ENCODE measurements around the gene SLX4IP.

SLX4IP gene

DNA sequence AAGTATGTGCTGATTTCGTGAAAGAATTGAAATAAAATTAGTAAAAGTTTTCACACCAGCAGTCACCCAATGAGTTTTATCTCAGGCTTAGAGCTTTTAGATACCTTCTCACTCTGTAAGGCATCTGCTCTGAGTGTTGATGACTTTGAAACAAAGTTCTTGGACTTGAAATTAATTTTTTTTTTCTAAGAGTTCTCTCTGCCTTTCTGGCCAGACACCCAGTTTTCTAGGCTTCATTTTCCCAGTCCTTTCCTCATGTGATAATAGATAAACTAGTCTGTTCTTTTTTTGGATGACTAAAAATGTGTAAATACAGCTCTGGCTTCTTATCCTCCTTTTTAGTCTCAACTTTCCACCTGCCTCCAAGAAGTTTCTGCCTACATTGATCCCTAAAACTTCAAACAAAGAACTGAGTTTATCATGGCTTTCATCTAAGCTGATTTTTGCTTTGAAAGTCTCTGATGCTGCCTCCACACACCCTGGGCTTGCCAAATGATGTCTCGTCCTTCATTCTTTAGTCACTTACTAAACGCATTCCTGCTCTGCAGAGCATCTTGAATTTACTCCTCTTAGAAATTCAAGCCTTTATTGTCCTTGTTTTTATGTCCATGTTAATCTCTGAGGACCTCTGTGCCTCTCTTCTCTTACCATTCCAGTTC is 32.7 kb downstream of the SLX4IP start:
- DNase-seq, result no peak

DNA sequence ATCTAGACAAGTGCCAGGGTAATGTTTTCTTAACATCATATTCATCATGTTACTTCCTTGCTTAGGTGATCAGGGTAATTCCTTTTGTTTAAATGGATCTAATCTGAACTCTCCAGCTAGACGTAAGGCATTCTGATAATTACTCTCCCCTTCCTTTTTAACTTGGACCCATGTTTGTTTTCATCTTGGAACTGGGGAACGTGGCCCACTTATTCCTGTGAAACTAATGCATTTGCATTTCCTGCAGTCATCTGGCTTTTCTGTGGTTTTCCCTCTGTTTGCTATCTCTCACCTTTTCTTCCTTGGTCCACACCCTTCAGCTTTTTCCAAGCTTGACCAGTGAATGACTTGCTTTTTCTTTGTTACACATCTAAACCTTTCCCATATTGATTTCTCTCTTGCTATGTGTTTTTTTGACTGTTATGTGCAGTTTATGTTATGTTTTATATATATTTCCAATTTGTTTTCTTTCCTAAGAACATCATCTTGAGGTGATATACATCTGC is 33.3 kb downstream of the SLX4IP start:
- DNase-seq, result no peak

DNA sequence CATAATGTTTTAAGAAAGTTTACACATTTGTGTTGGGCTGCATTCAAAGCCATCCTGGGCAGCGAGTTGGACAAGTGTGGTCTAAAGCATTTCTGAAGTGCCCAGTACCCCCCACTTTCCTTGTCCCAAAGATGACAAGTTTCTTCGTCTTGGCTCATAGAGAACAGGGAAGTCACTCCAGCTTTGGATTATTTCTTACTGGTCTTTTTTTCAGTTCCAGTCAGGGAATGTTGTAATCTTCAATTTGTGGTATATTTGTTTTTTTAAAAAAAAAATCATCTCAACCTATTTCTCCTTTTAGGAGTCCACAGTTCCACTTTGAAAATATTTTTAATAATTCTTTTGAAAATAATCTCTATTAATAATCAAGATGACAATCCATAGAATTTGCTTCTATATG is 34.0 kb downstream of the SLX4IP start:
- DNase-seq, result no peak

DNA sequence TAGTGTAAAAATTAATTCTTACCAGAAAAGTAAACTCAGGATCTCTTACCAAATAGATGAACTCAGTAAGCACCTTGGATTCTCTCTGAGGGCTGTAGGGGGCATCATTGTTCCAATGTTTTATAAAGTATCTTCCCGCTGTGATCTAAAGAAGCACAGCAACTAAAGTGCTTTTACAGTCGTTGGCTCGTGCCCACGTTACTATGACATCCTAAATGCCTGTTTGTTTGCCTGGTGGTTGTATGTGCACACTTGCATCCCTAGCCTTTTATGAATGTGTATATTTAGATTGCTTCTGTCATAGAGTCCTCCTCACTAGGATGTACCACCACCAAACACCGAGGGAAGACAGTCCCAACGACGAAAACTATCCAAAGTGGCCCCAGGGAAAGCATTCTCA is 34.5 kb downstream of the SLX4IP start:
- peak in 1 of 2 donors; percentile 50 for DNase-seq

DNA sequence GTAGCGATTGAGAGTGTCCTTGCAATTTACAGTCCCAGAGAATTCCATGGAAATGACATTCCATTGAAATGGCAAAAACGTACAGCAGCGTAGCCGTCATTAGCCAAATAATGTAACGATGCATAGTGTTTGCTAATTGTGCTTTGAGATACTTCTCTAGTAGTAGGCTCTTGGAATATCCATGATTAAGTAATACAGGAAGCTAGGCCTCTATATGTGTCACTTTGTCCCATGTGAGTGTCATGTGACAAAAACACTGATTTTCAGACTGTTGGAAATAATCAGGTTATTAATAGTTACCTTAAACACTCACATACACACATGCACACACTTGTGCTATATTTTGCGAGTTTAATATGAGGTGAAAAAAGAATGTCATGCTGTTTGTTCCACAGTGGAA is 35.2 kb downstream of the SLX4IP start:
- DNase-seq, result no peak

DNA sequence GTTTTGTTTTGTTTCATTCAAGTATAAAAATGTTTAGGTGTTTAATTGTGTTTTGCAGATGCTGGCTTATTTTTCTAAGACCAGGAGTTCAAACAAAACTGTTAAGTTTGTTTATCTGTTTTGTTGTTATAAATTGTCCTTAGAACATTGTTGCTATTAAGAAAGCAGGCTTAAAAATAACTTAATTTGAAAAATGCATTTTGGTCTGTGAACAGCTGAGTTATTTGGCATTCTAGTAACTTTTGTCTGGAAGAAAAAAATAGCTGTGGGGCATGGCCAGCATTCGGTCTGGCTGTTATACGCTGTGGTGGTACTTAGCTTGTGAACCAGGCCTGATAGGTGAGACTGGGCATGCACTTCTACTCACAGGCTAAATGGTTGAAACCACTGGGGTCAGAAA is 37.8 kb downstream of the SLX4IP start:
- DNase-seq, result no peak

DNA sequence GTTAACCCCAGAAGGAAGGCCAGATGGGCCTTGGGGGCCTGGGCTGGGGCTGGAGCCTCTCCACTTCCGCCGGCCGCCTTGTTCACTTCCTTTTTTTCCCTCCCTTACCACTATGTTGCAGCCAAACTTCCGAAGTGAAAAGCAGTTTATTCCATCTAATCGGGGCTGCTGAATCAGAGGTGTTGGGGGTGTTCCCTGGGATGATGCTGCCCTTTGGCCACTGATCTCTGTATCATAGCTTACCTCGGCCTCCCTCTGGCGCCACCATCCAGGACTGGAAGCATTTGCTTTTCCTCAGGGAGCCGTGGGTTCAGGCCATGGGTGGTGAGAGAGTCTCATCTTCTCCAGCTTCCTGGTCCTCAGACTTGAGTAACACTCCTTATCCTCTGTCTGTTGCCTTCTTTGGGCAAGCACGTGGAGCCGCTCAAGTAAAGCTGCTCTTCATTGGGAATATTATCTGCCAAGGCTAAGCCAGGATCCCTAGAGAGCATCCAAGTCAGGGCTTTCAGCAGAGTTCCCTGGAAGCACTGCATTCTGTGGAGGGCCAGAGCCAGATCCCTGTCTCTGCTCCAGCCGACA is 39.6 kb downstream of the SLX4IP start:
- no peak for DNase-seq

DNA sequence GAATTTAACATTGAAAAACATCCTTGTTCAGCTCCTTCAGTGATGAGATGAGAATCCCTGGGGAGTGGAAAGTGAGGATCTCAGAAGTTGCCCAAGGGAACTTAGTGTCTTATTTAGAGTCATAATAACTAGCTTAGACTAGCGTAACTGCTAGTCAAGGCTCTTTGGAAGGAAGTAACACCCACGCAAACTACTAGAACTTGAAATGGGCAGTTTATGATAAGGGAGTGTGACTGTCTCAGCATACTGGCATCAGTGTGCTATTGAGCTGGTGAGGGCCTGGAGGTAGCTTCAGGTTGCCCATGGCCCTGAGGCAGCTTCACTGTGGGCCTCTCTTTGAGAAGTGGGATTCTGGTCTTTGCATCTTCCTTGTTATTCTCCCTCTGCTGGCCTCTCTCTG is 40.1 kb downstream of the SLX4IP start:
- DNase-seq, result no peak

DNA sequence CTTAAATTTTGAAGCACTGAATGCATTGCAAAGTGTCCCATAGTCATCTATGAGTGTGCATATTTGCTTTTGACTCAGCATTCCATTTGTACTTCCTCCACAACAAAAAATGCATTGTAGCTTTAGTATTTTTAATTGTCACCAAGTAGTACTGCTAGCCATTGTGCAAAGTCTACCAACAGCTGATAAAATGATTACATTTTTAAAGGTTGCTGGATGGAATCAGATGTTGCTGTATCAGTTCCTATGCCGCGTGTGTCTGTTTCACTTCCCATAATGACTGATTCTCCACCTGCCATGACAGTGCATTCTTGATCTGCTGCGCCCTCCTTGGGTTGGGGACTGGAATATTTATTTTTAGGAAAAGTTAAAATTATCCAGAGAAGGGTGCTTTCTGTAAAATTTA is 41.2 kb downstream of the SLX4IP start:
- DNase-seq, result peak; percentile 6 to 33

DNA sequence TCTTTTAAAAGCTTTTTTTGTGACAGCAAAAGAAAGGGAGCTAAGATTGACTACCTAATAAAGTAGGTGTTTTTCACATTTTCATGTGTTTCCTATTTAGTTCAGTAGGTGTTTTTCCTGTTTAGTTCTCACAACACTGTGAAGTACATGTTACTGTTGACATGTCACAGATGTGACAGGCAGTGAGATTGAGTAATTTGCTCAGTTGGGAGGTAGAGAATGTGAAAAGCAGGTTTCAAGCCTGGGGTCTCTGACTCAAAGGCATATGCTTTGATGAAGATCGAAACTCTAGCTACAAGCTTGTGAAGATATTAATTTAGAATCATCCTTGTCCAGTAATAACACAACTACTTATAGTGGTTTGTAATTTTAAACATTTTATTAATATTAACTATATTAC is 43.1 kb downstream of the SLX4IP start:
- DNase-seq, result no peak

DNA sequence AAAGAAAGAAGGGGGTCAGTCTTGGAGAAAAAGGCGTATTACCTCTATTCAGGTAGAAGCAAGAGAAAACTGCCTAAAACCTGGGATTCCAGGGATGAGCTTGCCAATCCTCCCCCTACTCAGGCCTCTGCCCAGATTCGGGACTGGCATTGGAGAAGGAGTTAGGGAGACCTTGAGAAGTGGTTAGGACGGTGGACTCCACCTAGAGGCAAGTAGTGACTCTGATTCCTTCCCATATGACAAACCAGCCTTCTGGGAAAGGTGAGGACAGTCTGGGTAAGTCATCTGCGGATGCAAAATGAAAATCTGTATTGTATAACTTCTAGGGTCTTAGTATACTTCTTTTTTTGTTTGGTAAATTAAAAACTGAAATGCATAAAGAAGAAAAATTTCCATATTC is 43.8 kb downstream of the SLX4IP start:
- no peak for DNase-seq

DNA sequence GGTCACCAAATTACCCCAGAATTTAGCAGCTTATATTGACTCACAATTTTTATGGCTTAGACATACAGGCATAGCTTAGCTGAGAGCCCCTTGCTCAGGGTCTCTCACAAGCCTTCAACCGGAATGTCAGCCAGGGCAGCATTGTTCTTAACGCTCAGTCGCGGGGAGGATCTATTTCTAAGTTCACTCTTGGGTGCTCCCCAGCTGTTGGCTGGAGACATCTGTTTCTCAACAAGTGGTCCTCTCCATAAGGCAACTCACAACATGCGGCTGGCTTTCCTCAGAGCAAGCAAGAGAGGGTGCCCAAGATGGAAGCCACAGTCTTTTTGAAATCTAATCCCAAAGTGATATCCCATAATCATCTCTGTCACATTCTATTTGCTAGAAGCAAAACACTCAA is 46.6 kb downstream of the SLX4IP start:
- DNase-seq, result no peak

DNA sequence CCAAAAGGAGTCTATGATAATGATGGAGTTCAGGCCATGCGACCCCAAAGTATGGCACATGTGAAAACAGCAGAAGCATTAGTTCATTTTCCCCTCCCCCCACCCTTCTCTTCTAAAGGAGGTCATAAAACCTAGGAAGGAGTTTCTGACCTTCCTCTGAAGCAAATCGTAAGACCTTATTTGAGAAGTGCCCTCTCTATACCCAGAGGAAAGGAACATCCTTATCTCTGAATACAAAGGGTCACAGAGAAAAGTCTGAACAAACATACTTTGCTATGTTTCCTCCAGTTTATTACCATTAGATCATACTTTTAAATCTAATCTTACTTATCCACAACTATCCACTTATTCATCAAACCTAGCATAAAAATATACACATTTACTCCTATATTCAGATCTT is 48.6 kb downstream of the SLX4IP start:
- no peak for DNase-seq

DNA sequence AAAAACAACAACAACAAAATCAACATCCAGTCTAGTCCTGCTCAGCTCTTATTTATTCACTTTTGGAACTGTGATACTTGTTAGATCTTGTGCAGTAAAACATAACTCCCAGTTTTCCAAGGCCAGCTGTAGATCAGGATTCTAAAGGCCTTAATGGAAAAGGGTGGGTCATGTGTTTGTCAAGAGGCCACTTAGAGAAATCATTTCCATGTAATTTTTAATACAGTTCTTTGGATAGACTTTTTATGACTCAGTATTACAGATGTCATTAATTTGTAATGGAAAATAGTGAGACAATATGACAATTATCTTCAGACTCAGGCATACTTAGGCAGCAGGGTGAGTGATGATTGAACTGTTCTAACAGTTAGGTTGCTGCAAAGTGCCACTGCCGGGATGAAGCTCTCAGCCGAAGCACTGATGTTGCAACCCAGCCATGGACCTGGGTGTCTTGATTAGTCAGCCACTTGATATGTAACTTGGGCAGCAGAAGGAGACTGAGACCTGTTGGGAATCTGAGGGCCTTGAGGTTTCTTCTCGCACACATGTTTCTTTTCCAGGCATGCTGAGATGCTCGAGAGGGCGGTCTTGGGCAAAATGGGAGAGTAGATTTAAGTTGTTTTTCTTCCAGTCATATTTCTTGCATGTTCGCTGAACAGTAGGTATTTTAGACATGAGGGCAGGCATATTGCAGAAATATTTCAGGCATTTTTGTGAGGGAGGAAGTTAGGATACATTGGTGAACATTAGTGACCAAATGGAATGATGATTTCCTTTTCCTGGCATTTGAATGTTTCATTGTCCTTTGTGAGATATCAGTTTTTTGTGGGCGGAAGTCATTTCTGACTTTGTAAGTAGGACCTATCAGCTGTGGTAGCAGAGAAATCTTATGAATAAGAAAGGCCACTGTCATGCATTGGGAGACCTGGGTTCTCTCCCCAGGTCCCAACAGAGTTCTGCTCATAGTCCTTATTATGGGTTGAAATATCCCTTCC is 52.3 kb downstream of the SLX4IP start:
- peak in 1 of 2 donors; percentile 35 for DNase-seq

DNA sequence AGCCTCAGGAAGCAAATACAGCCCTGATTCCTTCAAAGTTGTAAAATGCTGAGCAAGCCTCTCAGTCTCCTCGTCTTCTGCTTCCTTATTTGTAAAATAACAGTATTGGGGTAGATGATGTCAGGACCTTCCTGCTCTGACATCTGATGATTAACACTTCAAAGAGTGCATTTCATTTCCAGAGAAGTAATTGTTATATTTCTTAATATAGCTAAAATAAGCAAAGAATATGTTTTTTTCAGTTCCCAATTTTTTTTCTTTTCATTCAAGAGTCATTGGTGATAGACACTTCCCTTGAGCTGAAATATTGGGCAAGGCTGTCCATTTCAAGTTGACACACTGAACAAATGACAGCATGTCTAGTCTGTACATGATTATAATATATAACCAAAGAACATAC is 53.4 kb downstream of the SLX4IP start:
- peak in 1 of 2 donors; percentile 29 for DNase-seq

DNA sequence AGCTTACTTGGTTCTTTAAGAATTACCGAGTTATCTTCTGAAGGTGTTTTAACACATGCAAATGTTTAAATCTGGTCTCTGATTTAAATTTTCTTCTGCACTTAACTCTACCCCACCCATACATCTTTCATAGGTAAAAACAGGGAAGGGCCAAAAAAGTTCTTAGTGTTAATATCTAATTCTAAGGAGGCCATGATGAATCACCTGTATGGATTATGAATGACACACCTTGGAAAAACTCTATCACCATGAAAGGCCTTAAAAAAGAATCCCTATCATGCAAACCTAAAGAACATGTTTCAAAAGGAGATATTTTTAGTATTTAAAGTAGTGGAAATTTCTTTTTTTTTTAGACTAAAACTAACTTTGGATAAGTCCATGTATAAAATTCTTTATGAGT is 54.7 kb downstream of the SLX4IP start:
- DNase-seq, result no peak

DNA sequence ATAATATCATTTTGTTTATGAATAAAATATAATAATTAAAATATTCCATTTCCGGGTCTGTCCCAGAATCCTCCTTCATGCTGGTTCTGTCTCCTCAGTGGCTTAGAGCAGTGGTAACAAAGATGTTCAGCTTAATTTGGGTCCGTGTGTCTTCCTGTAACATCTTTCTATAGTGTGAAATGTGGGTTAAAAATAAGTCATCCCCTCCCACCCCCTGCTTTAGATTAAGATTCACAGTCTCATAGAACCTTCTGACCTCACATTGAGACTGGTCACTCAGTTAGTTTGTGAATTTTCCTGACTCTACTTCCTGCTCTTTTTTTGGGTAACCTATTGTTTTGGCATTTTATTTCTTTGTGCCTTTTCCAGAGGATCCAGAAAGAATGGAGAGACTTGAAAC is 55.2 kb downstream of the SLX4IP start:
- DNase-seq, result no peak

DNA sequence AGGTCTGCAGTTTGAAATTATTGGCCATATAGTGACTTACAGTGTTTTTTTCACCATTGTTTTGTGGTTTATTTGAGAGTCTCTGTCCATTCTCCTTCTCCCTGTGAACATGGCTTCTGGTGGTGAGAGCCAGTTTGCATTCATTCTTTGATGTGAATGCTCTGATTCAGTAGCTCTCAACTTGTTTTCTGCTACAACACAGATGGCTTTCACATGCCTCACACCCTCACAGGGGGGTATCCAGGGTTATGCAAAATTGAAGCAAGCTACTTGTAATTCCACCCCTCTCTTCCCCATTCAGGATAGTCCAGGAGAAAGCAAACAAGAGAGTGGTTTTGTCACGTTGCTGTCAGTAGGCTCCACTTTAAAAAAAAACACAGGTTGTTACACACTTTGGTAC is 55.6 kb downstream of the SLX4IP start:
- no peak for DNase-seq

DNA sequence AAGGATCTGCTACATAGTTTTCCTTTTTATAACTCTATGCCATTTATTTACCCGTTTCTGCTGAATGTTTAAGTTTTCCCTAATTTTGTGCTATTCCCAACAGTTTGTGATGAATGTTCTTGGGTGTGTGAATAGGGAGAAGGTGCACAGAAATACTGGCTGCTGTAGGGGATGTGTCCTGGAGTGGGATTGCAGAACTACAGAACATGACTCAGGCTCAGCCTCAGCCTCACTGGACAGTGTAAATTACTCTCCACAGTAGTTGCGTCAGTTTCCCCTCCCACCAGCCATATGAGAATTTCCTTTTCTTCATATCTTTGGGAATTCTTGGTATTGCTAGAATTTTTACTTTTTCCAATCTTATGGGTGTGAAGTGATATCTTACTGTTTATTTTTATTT is 57.0 kb downstream of the SLX4IP start:
- no peak for DNase-seq

DNA sequence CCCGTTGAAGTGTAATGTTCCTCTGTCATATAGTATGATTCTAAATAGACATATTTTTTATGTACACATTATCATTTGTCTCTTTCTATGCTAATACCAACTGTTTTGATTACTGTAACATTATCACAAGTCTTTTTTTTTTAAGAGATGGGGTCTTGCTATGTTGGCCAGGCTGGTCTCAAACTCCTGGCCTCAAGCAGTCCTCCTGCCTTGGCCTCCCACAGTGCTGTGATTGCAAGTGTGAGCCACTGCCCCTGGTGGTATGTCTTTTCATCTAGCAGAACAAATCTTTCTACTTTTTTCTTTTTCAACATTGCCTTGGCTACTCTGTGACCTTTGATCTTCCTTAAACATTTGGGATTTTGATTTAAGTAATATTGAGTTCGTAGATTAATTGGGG is 57.7 kb downstream of the SLX4IP start:
- no peak for DNase-seq

DNA sequence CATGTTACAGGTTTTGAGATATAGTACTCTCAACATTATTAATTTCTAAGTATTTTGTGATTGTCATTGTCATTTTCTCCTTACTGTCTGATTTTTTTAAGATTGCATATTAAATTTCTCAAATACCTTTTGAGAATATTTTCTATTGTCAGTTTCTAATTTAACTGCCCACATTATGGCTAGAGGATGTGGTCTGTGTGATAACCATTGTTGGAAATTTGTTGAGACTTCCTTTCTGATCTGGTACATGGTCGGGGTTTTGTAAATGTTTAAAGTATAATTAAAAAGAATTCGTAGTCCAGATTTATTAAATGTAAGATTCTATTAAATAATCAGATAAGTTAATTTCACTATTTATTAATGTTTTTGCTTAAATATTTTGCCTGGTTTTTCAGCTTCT is 60.1 kb downstream of the SLX4IP start:
- DNase-seq, result peak in 1 of 2 donors; percentile 22

DNA sequence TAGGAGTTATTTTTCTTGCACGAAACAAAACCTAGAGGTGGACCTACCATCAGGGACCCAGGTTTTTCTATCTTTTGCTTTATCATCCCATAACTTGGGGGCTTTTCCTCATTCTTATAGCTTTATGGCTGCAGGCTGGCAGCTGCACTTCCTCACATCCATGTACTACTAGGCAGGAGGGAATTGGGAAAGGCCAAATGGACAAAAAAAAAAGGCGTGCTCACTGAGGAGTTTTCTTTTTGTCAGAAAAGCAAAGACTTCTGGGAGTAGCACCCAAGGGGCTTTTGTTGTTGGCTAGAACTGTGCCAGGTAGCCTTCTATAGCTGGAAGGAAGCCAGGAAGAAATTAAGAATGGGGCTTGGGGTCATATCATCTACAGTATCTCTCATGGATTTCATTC is 61.4 kb downstream of the SLX4IP start:
- DNase-seq, result no peak

DNA sequence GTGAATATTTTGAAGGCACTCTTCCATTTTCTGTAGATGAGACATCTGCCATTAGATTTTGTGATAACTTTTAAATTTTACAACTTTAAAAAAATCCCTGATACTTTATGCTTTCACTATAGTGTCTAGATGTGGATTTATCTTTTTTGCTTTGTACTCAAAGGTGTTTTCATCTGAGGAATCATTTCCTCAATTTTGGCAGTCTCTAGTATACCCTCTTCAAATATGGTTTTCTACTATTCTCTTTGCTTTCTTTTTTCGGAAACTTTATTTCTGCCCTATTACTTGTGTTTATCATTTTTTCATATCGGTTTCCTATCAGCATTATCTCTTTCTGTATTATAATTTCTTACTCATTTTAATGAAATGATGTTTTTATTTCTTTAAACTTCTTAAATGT is 62.2 kb downstream of the SLX4IP start:
- no peak for DNase-seq

DNA sequence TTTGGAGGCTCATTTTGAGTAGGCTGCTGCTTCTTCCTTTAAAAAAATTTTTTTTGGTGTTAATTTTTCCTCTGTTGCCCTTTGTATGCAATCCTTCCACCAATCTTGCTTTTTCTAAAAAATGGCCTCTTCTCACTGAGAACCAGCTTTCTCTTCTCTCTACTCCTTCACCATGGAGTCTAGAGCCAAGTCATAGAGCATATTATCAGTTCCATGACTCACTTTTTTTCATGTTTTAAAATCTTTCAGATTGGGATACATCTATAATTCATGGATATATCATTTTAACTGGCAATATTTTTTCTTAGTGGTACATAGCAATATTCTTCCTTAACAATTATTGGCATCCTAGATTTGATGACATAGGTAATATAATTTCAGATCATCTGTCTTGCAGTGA is 62.7 kb downstream of the SLX4IP start:
- no peak for DNase-seq

Data from CD4-positive, alpha-beta T cell treated with Interferon alpha-2 for 1 hour (primary cell).